Measurements from ENCODE around the gene MGRN1. TPM values are rescaled to one million over a fixed set of nuclear protein-coding genes. Genes with fewer than 3 reads are reported as not detected.

MGRN1 gene
- total and polyA plus RNA-seq, 2 experiments from 2014 or later: 14.0 to 26.4 TPM

DNA sequence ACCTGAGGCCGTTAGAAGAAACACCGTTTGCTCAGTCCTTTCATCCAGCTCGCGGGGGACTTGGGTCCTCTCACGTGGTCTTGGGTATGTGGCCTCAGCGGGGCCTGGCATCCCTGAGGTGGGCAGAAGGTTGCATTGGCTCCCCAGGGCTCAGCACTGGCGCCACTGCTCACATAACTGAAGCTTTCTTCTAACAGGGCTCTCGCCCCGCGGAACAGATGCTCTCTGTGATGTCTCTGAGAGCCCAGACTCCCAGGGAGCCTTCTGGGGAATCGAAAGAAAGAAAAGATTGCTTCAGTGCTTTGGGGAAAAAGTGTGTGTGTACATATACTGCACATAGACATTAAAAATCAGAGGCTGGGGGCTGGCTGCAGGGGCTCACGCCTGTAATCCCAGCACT is 10.1 kb downstream of the MGRN1 start:
- DNase-seq: no peak
- H3K79me2 ChIP-seq (ENCODE audit: insufficient read depth): peaks cover 100% of the 10 kb centered on the region
- no peak overlapping the region for H3K9ac ChIP-seq
- no peak overlapping the region for H2AFZ ChIP-seq
- 93 to 94% methylated on average over 12 of the region's 12 CpGs for WGBS, 2 experiments (ENCODE audit: low coverage in 1 of 2, low lambda C conversion rate in 2 of 2, missing lambda C conversion rate in 2 of 2)
- H3K4me2 ChIP-seq (ENCODE audit: unreplicated experiment): no peak overlapping the region
- no peaks in the 10 kb centered on the region for H3K4me1 ChIP-seq (ENCODE audit: insufficient read depth)
- H3K4me3 ChIP-seq: no peak overlapping the region
- no peaks in the 10 kb centered on the region for H4K20me1 ChIP-seq (ENCODE audit: insufficient read depth)
- H3K9me2 ChIP-seq (ENCODE audit: insufficient read depth): no peaks in the 10 kb centered on the region
- H3F3A ChIP-seq (ENCODE audit: insufficient read depth): no peaks in the 10 kb centered on the region
- no peaks in the 10 kb centered on the region for H3K9me3 ChIP-seq (ENCODE audit: low read depth)
- no peak overlapping the region for H3K27ac ChIP-seq
- in situ Hi-C loops (cut with MboI): no loop called here
- no peak for TF ChIP-seq EZH2phosphoT487 (IDR thresholded peaks at IDR 0.05; ENCODE audit: insufficient read depth, low read depth)
- no peak for TF ChIP-seq EZH2 (IDR thresholded peaks at IDR 0.05; ENCODE audit: insufficient read depth, poor library complexity, severe bottlenecking)
- H3K27me3 ChIP-seq (replicated peaks; ENCODE audit: insufficient read depth): no peaks in the 10 kb centered on the region
- H3K36me3 ChIP-seq (ENCODE audit: low read depth): no peaks in the 10 kb centered on the region

DNA sequence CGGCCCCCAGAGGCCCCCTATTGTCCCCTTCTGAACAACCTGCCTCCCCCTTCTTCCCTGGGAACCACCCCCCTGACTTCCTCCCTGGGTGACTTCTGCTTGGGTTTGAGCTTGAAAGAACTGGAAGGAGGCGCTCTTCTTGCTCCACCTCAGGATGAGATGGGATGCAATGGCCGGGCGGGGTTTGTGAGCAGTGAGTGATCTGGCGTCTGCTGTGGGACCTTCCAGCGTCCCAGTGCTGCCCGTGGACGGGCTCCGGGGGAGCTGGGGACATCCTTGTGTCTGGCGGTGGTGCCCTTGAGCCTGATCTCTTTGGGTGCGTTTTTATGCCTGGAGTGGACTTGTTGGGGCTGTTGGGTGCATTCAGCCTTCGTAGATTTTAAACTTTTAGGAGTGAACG is 11.6 kb downstream of the MGRN1 start:
- peaks cover 100% of the 10 kb centered on the region for H3K79me2 ChIP-seq (ENCODE audit: insufficient read depth)
- no peak for DNase-seq
- H3K9ac ChIP-seq: no peak overlapping the region
- H3K4me1 ChIP-seq (ENCODE audit: insufficient read depth): no peaks in the 10 kb centered on the region
- H3K9me2 ChIP-seq (ENCODE audit: insufficient read depth): no peaks in the 10 kb centered on the region
- H3F3A ChIP-seq (ENCODE audit: insufficient read depth): no peaks in the 10 kb centered on the region
- H3K36me3 ChIP-seq (ENCODE audit: low read depth): no peaks in the 10 kb centered on the region
- H3K9me3 ChIP-seq (ENCODE audit: low read depth): no peaks in the 10 kb centered on the region
- no peak overlapping the region for H3K27ac ChIP-seq
- H3K4me3 ChIP-seq: no peak overlapping the region
- in situ Hi-C loops (cut with MboI): no loop called here
- 95 to 99% methylated on average over 13 of the region's 13 CpGs for WGBS, 2 experiments (ENCODE audit: low coverage in 1 of 2, low lambda C conversion rate in 2 of 2, missing lambda C conversion rate in 2 of 2)
- no peak overlapping the region for H3K4me2 ChIP-seq (ENCODE audit: unreplicated experiment)
- H4K20me1 ChIP-seq (ENCODE audit: insufficient read depth): 0 out of 2 replicates have a peak, but pooled peaks cover 6% of the 10 kb centered on the region
- H3K27me3 ChIP-seq (replicated peaks; ENCODE audit: insufficient read depth): no peaks in the 10 kb centered on the region
- TF ChIP-seq EZH2phosphoT487 (IDR thresholded peaks at IDR 0.05; ENCODE audit: insufficient read depth, low read depth) (no peak), EZH2 (IDR thresholded peaks at IDR 0.05; ENCODE audit: insufficient read depth, poor library complexity, severe bottlenecking) (no peak)
- no peak overlapping the region for H2AFZ ChIP-seq

DNA sequence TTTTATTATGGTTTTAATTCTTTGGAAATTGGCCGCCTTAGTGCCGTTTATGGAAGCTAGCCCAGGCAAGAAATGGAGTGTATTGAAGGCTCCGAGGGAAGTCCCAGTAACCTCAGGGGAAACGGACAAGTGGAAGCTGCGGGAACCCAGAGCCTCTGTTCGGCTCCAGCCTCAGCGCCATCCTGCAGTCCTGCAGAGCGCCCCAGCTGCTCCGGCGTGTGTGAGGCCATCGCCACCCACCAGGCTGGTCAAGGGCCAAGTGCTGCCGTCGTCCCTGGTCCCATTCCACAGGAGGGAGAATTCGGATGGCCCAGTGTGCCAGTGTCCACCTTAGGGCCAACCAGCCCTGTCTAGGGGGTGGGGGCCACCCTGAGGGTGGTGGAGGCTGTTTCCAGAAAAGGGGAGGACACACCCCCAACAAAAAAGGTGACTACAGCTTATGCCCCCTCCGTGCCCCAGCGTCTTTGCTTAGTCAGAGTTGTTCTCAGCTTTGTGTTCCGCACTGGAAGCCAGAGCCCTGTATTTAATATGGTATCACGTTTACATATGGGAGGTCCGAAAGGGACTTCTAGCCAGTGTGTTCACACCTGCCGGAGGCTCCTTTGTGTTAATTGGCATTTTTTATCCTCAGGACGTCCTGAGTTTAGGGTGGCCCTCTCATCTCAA is 13.0 kb downstream of the MGRN1 start:
- Histone ChIP-seq H3K36me3 (ENCODE audit: low read depth) (no peaks in the 10 kb centered on the region), H3K79me2 (ENCODE audit: insufficient read depth) (peaks cover 100% of the 10 kb centered on the region), H4K20me1 (ENCODE audit: insufficient read depth) (peaks cover 6% of the 10 kb centered on the region; the same call in 1 of the 2 replicates), H3K9me2 (ENCODE audit: insufficient read depth) (no peaks in the 10 kb centered on the region), H3K4me2 (ENCODE audit: unreplicated experiment) (no peak overlapping the region), H3K9me3 (ENCODE audit: low read depth) (no peaks in the 10 kb centered on the region), H3K9ac (no peak overlapping the region), H3K4me3 (no peak overlapping the region), H3K27me3 (replicated peaks; ENCODE audit: insufficient read depth) (no peaks in the 10 kb centered on the region), H3K4me1 (ENCODE audit: insufficient read depth) (no peaks in the 10 kb centered on the region), H2AFZ (no peak overlapping the region), H3F3A (ENCODE audit: insufficient read depth) (no peaks in the 10 kb centered on the region), H3K27ac (no peak overlapping the region)
- no peak for TF ChIP-seq EZH2phosphoT487 (IDR thresholded peaks at IDR 0.05; ENCODE audit: insufficient read depth, low read depth)
- 46 to 47% methylated on average over 20 to 21 of the region's 21 CpGs for WGBS, 2 experiments (ENCODE audit: low coverage in 1 of 2, low lambda C conversion rate in 2 of 2, missing lambda C conversion rate in 2 of 2)
- in situ Hi-C loops (cut with MboI): no loop called here
- peak; percentile 16 for DNase-seq

DNA sequence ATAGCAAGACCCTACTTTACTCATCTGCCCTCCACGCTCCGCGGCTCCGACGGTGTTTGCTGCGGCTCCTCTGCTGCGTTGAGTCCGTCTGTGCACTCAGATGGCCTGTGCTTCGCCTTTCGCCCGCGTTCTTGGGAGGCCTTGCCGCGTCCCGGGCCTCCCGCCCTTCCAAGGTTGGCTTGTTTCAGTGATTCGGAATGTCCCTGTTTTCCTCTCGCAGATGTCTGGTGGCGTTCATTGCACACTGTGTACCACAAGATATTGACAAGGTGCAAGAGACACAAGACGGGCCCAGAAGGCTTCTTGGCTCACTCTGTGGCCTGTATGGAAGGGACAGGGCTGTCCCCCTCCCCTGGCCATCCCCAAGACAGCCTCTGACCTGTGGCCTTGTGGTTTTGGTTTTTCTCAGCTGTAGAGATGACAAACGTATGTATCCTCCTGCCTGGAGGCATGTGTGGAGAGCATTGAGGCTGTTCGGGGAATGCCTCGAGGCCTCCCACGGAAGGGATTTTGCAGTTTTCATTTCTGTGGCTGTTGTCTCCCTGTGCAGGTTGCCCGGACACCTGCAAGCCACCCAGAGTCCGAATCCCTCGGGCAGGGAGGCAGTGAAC is 15.4 kb downstream of the MGRN1 start:
- no peaks in the 10 kb centered on the region for H3K36me3 ChIP-seq (ENCODE audit: low read depth)
- TF ChIP-seq EZH2 (IDR thresholded peaks at IDR 0.05; ENCODE audit: insufficient read depth, poor library complexity, severe bottlenecking) (no peak), EZH2phosphoT487 (IDR thresholded peaks at IDR 0.05; ENCODE audit: insufficient read depth, low read depth) (no peak)
- H3K9me2 ChIP-seq (ENCODE audit: insufficient read depth): no peaks in the 10 kb centered on the region
- DNase-seq: peak; percentile 12
- no peak overlapping the region for H3K27ac ChIP-seq
- in situ Hi-C loops (cut with MboI): no loop called here
- no peaks in the 10 kb centered on the region for H3K27me3 ChIP-seq (replicated peaks; ENCODE audit: insufficient read depth)
- no peak overlapping the region for H2AFZ ChIP-seq
- no peak overlapping the region for H3K4me3 ChIP-seq
- no peaks in the 10 kb centered on the region for H3K9me3 ChIP-seq (ENCODE audit: low read depth)
- no peak overlapping the region for H3K9ac ChIP-seq
- H3K4me2 ChIP-seq (ENCODE audit: unreplicated experiment): no peak overlapping the region
- H3F3A ChIP-seq (ENCODE audit: insufficient read depth): no peaks in the 10 kb centered on the region
- peaks cover 100% of the 10 kb centered on the region for H3K79me2 ChIP-seq (ENCODE audit: insufficient read depth)
- H4K20me1 ChIP-seq (ENCODE audit: insufficient read depth): peaks cover 6% of the 10 kb centered on the region; the same call in 1 of the 2 replicates
- no peaks in the 10 kb centered on the region for H3K4me1 ChIP-seq (ENCODE audit: insufficient read depth)
- 85 to 87% methylated on average over 27 of the region's 27 CpGs for WGBS, 2 experiments (ENCODE audit: low coverage in 1 of 2, low lambda C conversion rate in 2 of 2, missing lambda C conversion rate in 2 of 2)

Measured in GM23248 (cell line).